ENCODE results near the gene ADGRA3. TPM values are rescaled to one million over a fixed set of nuclear protein-coding genes. Genes with fewer than 3 reads are reported as not detected.
A peak's percentile ranks its signal among the peaks of the same experiment; 100 is the strongest.

The ADGRA3 gene
- total RNA-seq, 4 donors from 2014 or later: 17.1 to 86.4 (median 25.7) TPM

- H3K9me3 ChIP-seq: no peaks in the 10 kb centered on the region
- intact Hi-C loops (cut with DNase I; ENCODE audit: low total_unique reads) (loop anchor here (10.0 kb wide), 1 partner anchor 94 kb away; no protein-coding TSS in a partner anchor), in situ Hi-C loops (cut with MboI; ENCODE audit: low sequenced_read_pairs in 4 of 4) (no loop called here)
- peaks cover 16 to 51% of the 10 kb centered on the region in 2 donors for H3K4me1 ChIP-seq
- peak overlapping the region in 1 of 4 donors; percentile 19 for H3K27ac ChIP-seq
- no peak for ATAC-seq
- no peak for TF ChIP-seq POLR2A (IDR thresholded peaks at IDR 0.05)
- no peak for TF ChIP-seq CTCF (IDR thresholded peaks at IDR 0.05 in 4 of 5, conservative IDR thresholded peaks at IDR 0.05 in 1 of 5)
- no peak overlapping the region for H3K4me3 ChIP-seq
- DNase-seq: no peak
- no peaks in the 10 kb centered on the region for H3K36me3 ChIP-seq
- H3K27me3 ChIP-seq: no peaks in the 10 kb centered on the region
These were observed 5.1 kb downstream of the ADGRA3 start for GRCh38 chr4:22510750-22511149.

- Histone ChIP-seq H3K36me3 (no peaks in the 10 kb centered on the region), H3K4me3 (peak overlapping the region in 1 of 4 donors; percentile 21), H3K9me3 (no peaks in the 10 kb centered on the region), H3K27ac (peak overlapping the region in 1 of 4 donors; percentile 66), H3K27me3 (no peaks in the 10 kb centered on the region), H3K4me1 (peaks cover 28 to 67% of the 10 kb centered on the region in 2 donors)
- intact Hi-C loops (cut with DNase I; ENCODE audit: low total_unique reads) (no loop called here), in situ Hi-C loops (cut with MboI; ENCODE audit: low sequenced_read_pairs in 4 of 4) (no loop called here)
- no peak for ATAC-seq
- DNase-seq: no peak
- TF ChIP-seq CTCF (IDR thresholded peaks at IDR 0.05 in 4 of 5, conservative IDR thresholded peaks at IDR 0.05 in 1 of 5): no peak
- TF ChIP-seq POLR2A (IDR thresholded peaks at IDR 0.05): no peak
These were observed 7.5 kb downstream of the ADGRA3 start for GRCh38 chr4:22508376-22508775.

- in situ Hi-C loops (cut with MboI; ENCODE audit: low sequenced_read_pairs in 4 of 4): no loop called here
- DNase-seq: no peak
These were observed 10.9 kb downstream of the ADGRA3 start for GRCh38 chr4:22504922-22505321.

GRCh38 chr4:22504447-22504846 is 11.4 kb downstream of the ADGRA3 start:
- Histone ChIP-seq H3K27ac (no peak overlapping the region), H3K27me3 (no peaks in the 10 kb centered on the region), H3K4me1 (peaks cover 35 to 57% of the 10 kb centered on the region in 2 donors), H3K4me3 (no peak overlapping the region), H3K36me3 (no peaks in the 10 kb centered on the region), H3K9me3 (no peaks in the 10 kb centered on the region)
- TF ChIP-seq CTCF (IDR thresholded peaks at IDR 0.05 in 4 of 5, conservative IDR thresholded peaks at IDR 0.05 in 1 of 5) (no peak), POLR2A (IDR thresholded peaks at IDR 0.05) (no peak)
- in situ Hi-C loops (cut with MboI; ENCODE audit: low sequenced_read_pairs in 4 of 4): no loop called here
- DNase-seq (no peak), ATAC-seq (no peak)
- intact Hi-C loops (cut with DNase I; ENCODE audit: low total_unique reads): no loop called here

More at GRCh38 chr4:22504922-22505321, 10.9 kb downstream of the ADGRA3 start:
- H3K4me3 ChIP-seq: no peak overlapping the region
- no peaks in the 10 kb centered on the region for H3K9me3 ChIP-seq
- H3K4me1 ChIP-seq: peaks cover 35 to 57% of the 10 kb centered on the region in 2 donors
- no peaks in the 10 kb centered on the region for H3K27me3 ChIP-seq
- no peak for ATAC-seq
- TF ChIP-seq CTCF (IDR thresholded peaks at IDR 0.05 in 4 of 5, conservative IDR thresholded peaks at IDR 0.05 in 1 of 5): no peak
- no peak for TF ChIP-seq POLR2A (IDR thresholded peaks at IDR 0.05)
- intact Hi-C loops (cut with DNase I; ENCODE audit: low total_unique reads): no loop called here
- H3K27ac ChIP-seq: no peak overlapping the region
- H3K36me3 ChIP-seq: no peaks in the 10 kb centered on the region
